PC-9 (cell line): ENCODE results near the gene CEP126. TPM values are rescaled to one million over a fixed set of nuclear protein-coding genes. Genes with fewer than 3 reads are reported as not detected.
A peak's percentile ranks its signal among the peaks of the same experiment; 100 is the strongest.

Source experiments
- BruUV-seq: library from RNA; stranded (reverse); fragments of 400-500 nt; replicated peaks from 2 replicates; lab custom pipeline; 2021; lab: Mats Ljungman, UMichigan
- CTCF ChIA-PET: fragments of 300-600 bp; sonication (Branson Sonifier 250); formaldehyde crosslinking; loops from one replicate; lab custom pipeline; 2022; ENCODE audit warnings: antibody characterized with exemption; lab: Charles Lee
- POLR2A ChIA-PET: fragments of 300-600 bp; sonication (Branson Sonifier 250); formaldehyde crosslinking; loops from one replicate; lab custom pipeline; 2022; ENCODE audit warnings: antibody characterized with exemption; ENCODE audit not compliant: unreplicated experiment; lab: Charles Lee
- DNase-seq, 2 experiments: peaks; one replicate each; pipeline versions ENCODE4 v3.0.0 to v3.0.0-alpha.2; 2015 to 2022; ENCODE audit warnings: mixed read lengths in 1 of 2
- H2AFZ ChIP-seq: fragments of 200-600 bp; sonication (generic); 2 replicates; pipeline ENCODE4 v1.8.1; 2017; ENCODE audit warnings: antibody characterized with exemption
- H3F3A ChIP-seq: fragments of 200-600 bp; sonication (generic); 2 replicates; pipeline ENCODE4 v1.8.1; 2017; ENCODE audit warnings: antibody characterized with exemption, mild to moderate bottlenecking, low read depth; ENCODE audit not compliant: insufficient read depth
- H3K27ac ChIP-seq: fragments of 200-600 bp; sonication (generic); 2 replicates; pipeline ENCODE4 v1.6.1; 2016; ENCODE audit warnings: mixed run types
- H3K27me3 ChIP-seq: fragments of 200-600 bp; sonication (generic); 2 replicates; pipeline ENCODE4 v1.6.1; 2016; ENCODE audit warnings: low read depth, mixed run types; ENCODE audit not compliant: insufficient read depth
- H3K36me3 ChIP-seq: fragments of 200-600 bp; sonication (generic); 2 replicates; pipeline ENCODE4 v1.6.1; 2016; ENCODE audit warnings: low read depth, mixed run types
- H3K4me1 ChIP-seq: fragments of 200-600 bp; sonication (generic); replicated peaks from 2 replicates; pipeline ENCODE4 v1.6.1; 2016; ENCODE audit warnings: mixed run types; ENCODE audit not compliant: insufficient read depth
- H3K4me2 ChIP-seq: fragments of 200-600 bp; sonication (generic); 2 replicates; pipeline ENCODE4 v1.6.1; 2017; ENCODE audit warnings: mixed run types
- H3K4me3 ChIP-seq: fragments of 200-600 bp; sonication (generic); 2 replicates; pipeline ENCODE4 v1.6.1; 2016; ENCODE audit warnings: mixed run types
- H3K79me2 ChIP-seq: fragments of 200-600 bp; sonication (generic); 2 replicates; pipeline ENCODE4 v1.6.1; 2017; ENCODE audit warnings: low read depth, mixed run types
- H3K9me2 ChIP-seq: fragments of 200-600 bp; sonication (generic); 2 replicates; pipeline ENCODE4 v1.8.1; 2017; ENCODE audit warnings: mild to moderate bottlenecking; ENCODE audit not compliant: insufficient read depth
- H3K9me3 ChIP-seq: fragments of 200-600 bp; sonication (generic); 2 replicates; pipeline ENCODE4 v1.8.1; 2016; ENCODE audit warnings: low read depth; ENCODE audit not compliant: insufficient read depth
- H4K20me1 ChIP-seq: fragments of 200-600 bp; sonication (generic); 2 replicates; pipeline ENCODE4 v1.8.1; 2017; ENCODE audit not compliant: insufficient read depth
- EZH2 ChIP-seq: fragments of 200-600 bp; sonication (generic); IDR thresholded peaks from 2 replicates; pipeline ENCODE4 v1.8.0; 2017; ENCODE audit warnings: antibody characterized with exemption, low read depth
- intact Hi-C: fragments of 100-400 bp; cut with micrococcal nuclease; formaldehyde crosslinking; loops from one replicate; pipeline ENCODE4 v1.10.0; 2022; ENCODE audit not compliant: unreplicated experiment
- total RNA-seq: library from RNA; stranded (reverse); gene quantifications from 2 replicates; pipeline ENCODE4 v1.2.3, GENCODE V29; 2021
- TF ChIP-seq, protein P1 (sequence below): fragments of 200-600 bp; sonication (generic); conservative IDR thresholded peaks from 2 replicates; pipeline ENCODE4 v1.6.1; 2017; ENCODE audit warnings: mixed run types, antibody characterized with exemption, mild to moderate bottlenecking, moderate library complexity

Gene CEP126
- total RNA-seq, 1 experiment from 2014 or later, result 6.0 TPM

DNA sequence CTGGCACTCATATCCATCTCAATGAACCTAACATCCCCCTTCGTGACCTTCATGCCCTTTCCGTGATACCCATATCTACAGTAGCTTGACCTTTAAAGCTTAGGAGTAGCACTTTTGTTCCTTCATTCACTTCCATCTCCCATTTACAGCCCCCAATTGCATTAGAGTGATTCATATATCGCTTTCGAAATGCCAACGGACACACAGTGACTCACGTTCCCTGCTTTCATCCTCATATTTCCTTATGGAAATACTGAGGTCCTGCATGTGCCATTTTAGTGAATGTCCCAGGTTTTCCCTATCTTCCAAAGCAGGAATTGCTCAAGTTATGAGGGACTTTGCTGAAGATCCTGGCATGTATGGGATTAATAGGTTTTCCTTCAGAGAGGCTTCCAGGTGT, 44.3 kb upstream of the CEP126 start:
- Histone ChIP-seq H3K9me3 (peaks cover 19% of the 10 kb centered on the region), H3K79me2 (no peaks in the 10 kb centered on the region), H3K36me3 (no peaks in the 10 kb centered on the region), H3K27ac (no peak overlapping the region), H3K27me3 (no peaks in the 10 kb centered on the region), H3F3A (peaks cover 20% of the 10 kb centered on the region), H3K9me2 (no peaks in the 10 kb centered on the region), H2AFZ (no peak overlapping the region; the same call in 1 of the 2 replicates), H3K4me2 (no peak overlapping the region), H4K20me1 (no peaks in the 10 kb centered on the region), H3K4me3 (no peak overlapping the region), H3K4me1 (peaks cover 26% of the 10 kb centered on the region)
- no peak for DNase-seq
- ChIA-PET CTCF (no interaction called here), POLR2A (no interaction called here)
- intact Hi-C loops, result no loop called here
- no TSS peak for BruUV-seq
- TF ChIP-seq, protein P1, sequence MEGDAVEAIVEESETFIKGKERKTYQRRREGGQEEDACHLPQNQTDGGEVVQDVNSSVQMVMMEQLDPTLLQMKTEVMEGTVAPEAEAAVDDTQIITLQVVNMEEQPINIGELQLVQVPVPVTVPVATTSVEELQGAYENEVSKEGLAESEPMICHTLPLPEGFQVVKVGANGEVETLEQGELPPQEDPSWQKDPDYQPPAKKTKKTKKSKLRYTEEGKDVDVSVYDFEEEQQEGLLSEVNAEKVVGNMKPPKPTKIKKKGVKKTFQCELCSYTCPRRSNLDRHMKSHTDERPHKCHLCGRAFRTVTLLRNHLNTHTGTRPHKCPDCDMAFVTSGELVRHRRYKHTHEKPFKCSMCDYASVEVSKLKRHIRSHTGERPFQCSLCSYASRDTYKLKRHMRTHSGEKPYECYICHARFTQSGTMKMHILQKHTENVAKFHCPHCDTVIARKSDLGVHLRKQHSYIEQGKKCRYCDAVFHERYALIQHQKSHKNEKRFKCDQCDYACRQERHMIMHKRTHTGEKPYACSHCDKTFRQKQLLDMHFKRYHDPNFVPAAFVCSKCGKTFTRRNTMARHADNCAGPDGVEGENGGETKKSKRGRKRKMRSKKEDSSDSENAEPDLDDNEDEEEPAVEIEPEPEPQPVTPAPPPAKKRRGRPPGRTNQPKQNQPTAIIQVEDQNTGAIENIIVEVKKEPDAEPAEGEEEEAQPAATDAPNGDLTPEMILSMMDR, result no peak
- no peak for TF ChIP-seq EZH2

DNA sequence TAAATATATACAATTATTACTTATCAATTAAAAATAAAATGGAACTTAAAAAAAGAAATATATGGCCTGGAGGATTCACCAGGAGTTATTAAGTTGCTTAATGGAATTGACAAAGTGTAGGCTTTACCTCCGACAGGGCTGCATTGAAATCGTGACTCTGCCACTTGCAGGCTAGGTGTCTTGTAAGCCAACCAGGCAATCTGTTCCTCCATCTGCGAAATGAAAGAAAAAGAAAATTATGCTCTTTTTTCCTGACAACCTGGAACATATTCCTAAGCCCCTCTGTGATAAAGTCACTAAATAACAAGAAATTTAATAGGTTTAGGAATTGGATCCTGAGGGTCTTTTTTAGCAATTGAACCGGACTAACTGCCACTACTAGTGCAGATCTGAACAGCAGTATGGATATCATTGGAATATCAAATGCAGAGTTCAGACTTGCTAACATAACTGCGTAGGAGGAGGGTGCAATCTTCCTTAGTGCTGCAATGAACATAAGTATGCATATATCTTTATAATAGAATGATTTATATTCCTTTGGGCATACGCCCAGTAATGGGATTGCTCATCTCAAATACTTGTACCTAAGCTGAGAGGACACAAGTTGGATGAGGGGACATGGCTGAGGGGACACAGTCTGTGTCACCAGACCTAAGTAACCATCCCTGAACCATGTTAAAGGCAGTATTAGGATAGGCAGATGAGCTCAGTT, 42.5 kb upstream of the CEP126 start:
- Histone ChIP-seq H3K4me3 (no peak overlapping the region), H2AFZ (no peak overlapping the region), H3K9me2 (no peaks in the 10 kb centered on the region), H3K27me3 (no peaks in the 10 kb centered on the region), H3K27ac (no peak overlapping the region), H3K36me3 (no peaks in the 10 kb centered on the region), H3K79me2 (no peaks in the 10 kb centered on the region), H3K4me1 (peaks cover 10% of the 10 kb centered on the region), H3K4me2 (no peak overlapping the region), H4K20me1 (no peaks in the 10 kb centered on the region), H3K9me3 (peaks cover 15% of the 10 kb centered on the region), H3F3A (peaks cover 7% of the 10 kb centered on the region)
- ChIA-PET POLR2A (no interaction called here), CTCF (no interaction called here)
- no peak for DNase-seq
- TF ChIP-seq, protein P1, result no peak
- TF ChIP-seq EZH2, result no peak
- intact Hi-C loops, result no loop called here
- no TSS peak for BruUV-seq

DNA sequence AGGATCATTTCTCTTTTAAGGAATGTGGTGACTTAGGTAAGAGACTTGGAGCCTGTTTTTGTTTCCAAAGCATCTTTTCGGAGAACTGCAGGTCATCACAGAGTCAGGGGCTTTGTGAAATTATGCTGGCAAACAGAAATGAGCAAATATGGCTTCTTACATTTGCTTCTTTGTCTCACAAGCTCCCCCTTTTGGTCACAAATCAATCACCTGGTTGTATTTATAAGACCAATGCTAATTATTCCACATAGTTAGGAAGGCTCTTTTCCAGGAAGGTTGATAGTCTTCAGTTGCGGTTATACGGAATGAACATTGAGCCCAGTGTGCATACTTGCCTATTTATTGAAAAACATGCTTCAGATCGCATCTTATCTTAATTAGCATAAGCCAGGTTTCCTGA, 34.6 kb upstream of the CEP126 start:
- H3F3A ChIP-seq, result no peaks in the 10 kb centered on the region
- H3K4me2 ChIP-seq, result no peak overlapping the region
- no peaks in the 10 kb centered on the region for H3K9me3 ChIP-seq
- H3K27ac ChIP-seq, result no peak overlapping the region
- BruUV-seq, result no TSS peak
- no peak overlapping the region for H3K4me3 ChIP-seq
- TF ChIP-seq, protein P1, result peak; percentile 60
- no peak for TF ChIP-seq EZH2
- ChIA-PET POLR2A (no interaction called here), CTCF (interaction anchor here (0.7 kb wide), 1 partner anchor 687 kb away, joined by 4 read pairs; no protein-coding TSS in a partner anchor)
- DNase-seq, result peak in 1 of 2 experiments; percentile 47
- no peaks in the 10 kb centered on the region for H3K27me3 ChIP-seq
- H4K20me1 ChIP-seq, result no peaks in the 10 kb centered on the region
- H3K79me2 ChIP-seq, result no peaks in the 10 kb centered on the region
- H3K4me1 ChIP-seq, result no peaks in the 10 kb centered on the region
- no peaks in the 10 kb centered on the region for H3K9me2 ChIP-seq
- intact Hi-C loops, result no loop called here
- no peaks in the 10 kb centered on the region for H3K36me3 ChIP-seq
- H2AFZ ChIP-seq, result no peak overlapping the region
